Mammary epithelial cell (primary cell): ENCODE data around the gene KHK.

Source experiments
- CTCF ChIP-seq, 2 donors: IDR thresholded peaks in 1 of 2; conservative IDR thresholded peaks in 1 of 2; 2 replicates each; pipeline ENCODE4 v1.5.1; 2011 to 2012; ENCODE audit warnings: inconsistent platforms in 2 of 2, low read length in 2 of 2, mild to moderate bottlenecking in 2 of 2, control low read depth in 1 of 2, low read depth in 1 of 2; ENCODE audit not compliant: insufficient read depth in 1 of 2; ENCODE audit errors: extremely low read depth in 1 of 2
- EZH2 ChIP-seq: IDR thresholded peaks from 2 replicates; pipeline ENCODE4 v1.6.1; 2012; ENCODE audit warnings: low read length, inconsistent platforms, borderline replicate concordance

GRCh38 chr2:27038631-27039339, 47.8 kb upstream of the KHK start:
- no peak for TF ChIP-seq CTCF (conservative IDR thresholded peaks at IDR 0.05 in 1 of 2, IDR thresholded peaks at IDR 0.05 in 1 of 2; ENCODE audit: extremely low read depth in 1 of 2, insufficient read depth in 1 of 2, low read depth in 1 of 2, low read length in 2 of 2)
- TF ChIP-seq EZH2: no peak
